ENCODE measurements around the gene POLD2.

Gene POLD2

GRCh38 chr7:44149571-44150465 is 26.5 kb upstream of the POLD2 start:
- H3K4me3 ChIP-seq (ENCODE audit: low read depth, low read length): no peak overlapping the region
- no peak for TF ChIP-seq MAX (IDR thresholded peaks at IDR 0.05; ENCODE audit: low read depth, low read length)
- TF ChIP-seq CTCF (IDR thresholded peaks at IDR 0.05; ENCODE audit: low read depth, low read length): no peak
- TF ChIP-seq MYC (IDR thresholded peaks at IDR 0.05; ENCODE audit: low read depth, low read length): no peak
- TF ChIP-seq POLR2A (IDR thresholded peaks at IDR 0.05; ENCODE audit: extremely low read depth, insufficient read length): no peak
- no peak for DNase-seq (ENCODE audit: low read depth)

GRCh38 chr7:44148961-44149536 is 25.7 kb upstream of the POLD2 start:
- no peak for TF ChIP-seq POLR2A (IDR thresholded peaks at IDR 0.05; ENCODE audit: extremely low read depth, insufficient read length)
- TF ChIP-seq MYC (IDR thresholded peaks at IDR 0.05; ENCODE audit: low read depth, low read length): no peak
- TF ChIP-seq MAX (IDR thresholded peaks at IDR 0.05; ENCODE audit: low read depth, low read length): no peak
- TF ChIP-seq CTCF (IDR thresholded peaks at IDR 0.05; ENCODE audit: low read depth, low read length): no peak
- H3K4me3 ChIP-seq (ENCODE audit: low read depth, low read length): no peak overlapping the region
- no peak for DNase-seq (ENCODE audit: low read depth)

- no peak overlapping the region for H3K4me3 ChIP-seq (ENCODE audit: low read depth, low read length)
- no peak for DNase-seq (ENCODE audit: low read depth)
- TF ChIP-seq POLR2A (IDR thresholded peaks at IDR 0.05; ENCODE audit: extremely low read depth, insufficient read length) (no peak), MAX (IDR thresholded peaks at IDR 0.05; ENCODE audit: low read depth, low read length) (no peak), MYC (IDR thresholded peaks at IDR 0.05; ENCODE audit: low read depth, low read length) (no peak), CTCF (IDR thresholded peaks at IDR 0.05; ENCODE audit: low read depth, low read length) (no peak)
These were observed 24.8 kb upstream of the POLD2 start for GRCh38 chr7:44148166-44148565.

- DNase-seq (ENCODE audit: low read depth): no peak
These were observed 24.0 kb upstream of the POLD2 start for GRCh38 chr7:44147026-44147991.

More at GRCh38 chr7:44147026-44147991, 24.0 kb upstream of the POLD2 start:
- no peak overlapping the region for H3K4me3 ChIP-seq (ENCODE audit: low read depth, low read length)
- TF ChIP-seq CTCF (IDR thresholded peaks at IDR 0.05; ENCODE audit: low read depth, low read length) (no peak), MAX (IDR thresholded peaks at IDR 0.05; ENCODE audit: low read depth, low read length) (no peak), POLR2A (IDR thresholded peaks at IDR 0.05; ENCODE audit: extremely low read depth, insufficient read length) (no peak), MYC (IDR thresholded peaks at IDR 0.05; ENCODE audit: low read depth, low read length) (no peak)

Data from NB4 (cell line).